CMK (cell line): Measurements from ENCODE around the gene ZNF491.
A peak's percentile ranks its signal among the peaks of the same experiment; 100 is the strongest.
"Not testable (repeated sequence)": the region's sequence is repeated elsewhere in the genome, so short reads cannot be mapped to it uniquely, and the experiment has no call there.

ENCODE experiments used
- DNase-seq: peaks from one replicate; pipeline ENCODE4 v3.0.0-alpha.2; 2010; ENCODE audit warnings: low read depth

ZNF491 gene

GRCh38 chr19:11798391-11799330, at the start of gene ZNF491:
ZNF491 (plus strand) TSS chr19:11798523; CDS start chr19:11805954, 7,431 bp downstream.
- no peak for DNase-seq

GRCh38 chr19:11749751-11750150, 48.6 kb upstream of the ZNF491 start:
- DNase-seq = no peak

- no peak for DNase-seq
Measured at GRCh38 chr19:11752244-11752736, 46.0 kb upstream of the ZNF491 start.

- no peak for DNase-seq
Measured at GRCh38 chr19:11754663-11755062, 43.7 kb upstream of the ZNF491 start.

GRCh38 chr19:11756965-11757364, 41.4 kb upstream of the ZNF491 start:
- no peak for DNase-seq

- DNase-seq = no peak
Measured at GRCh38 chr19:11759805-11760204, 38.5 kb upstream of the ZNF491 start.

- no peak for DNase-seq
Measured at GRCh38 chr19:11763117-11763516, 35.2 kb upstream of the ZNF491 start.

GRCh38 chr19:11763611-11764010, 34.7 kb upstream of the ZNF491 start:
- DNase-seq = no peak

GRCh38 chr19:11766597-11767591, 31.4 kb upstream of the ZNF491 start, which contains the start of gene ZNF441:
ZNF441 (plus strand) TSS chr19:11767000; CDS start chr19:11767194, 194 bp downstream.
- DNase-seq = peak; percentile 95

- peak; percentile 58 for DNase-seq
Measured at GRCh38 chr19:11767633-11768133, 30.6 kb upstream of the ZNF491 start.

GRCh38 chr19:11769995-11770394, 28.3 kb upstream of the ZNF491 start:
- DNase-seq = no peak

- not testable (repeated sequence) for DNase-seq
Measured at GRCh38 chr19:11771520-11771919, 26.8 kb upstream of the ZNF491 start.

- not testable (repeated sequence) for DNase-seq
Measured at GRCh38 chr19:11776669-11777068, 21.7 kb upstream of the ZNF491 start.

GRCh38 chr19:11780431-11781020, 17.8 kb upstream of the ZNF491 start:
- DNase-seq = no peak

GRCh38 chr19:11781295-11782057, 16.8 kb upstream of the ZNF491 start:
- no peak for DNase-seq

GRCh38 chr19:11783767-11784166, 14.6 kb upstream of the ZNF491 start:
- no peak for DNase-seq

- no peak for DNase-seq
Measured at GRCh38 chr19:11784356-11784755, 14.0 kb upstream of the ZNF491 start.

GRCh38 chr19:11787536-11787935, 10.8 kb upstream of the ZNF491 start:
- no peak for DNase-seq

- no peak for DNase-seq
Measured at GRCh38 chr19:11792942-11793341, 5.4 kb upstream of the ZNF491 start.

GRCh38 chr19:11797491-11797890, 832 bp upstream of the ZNF491 start:
- DNase-seq = peak; percentile 54
